OCI-LY7 (cell line): Measurements from ENCODE around the gene NRIP1. TPM values are rescaled to one million over a fixed set of nuclear protein-coding genes. Genes with fewer than 3 reads are reported as not detected.

Experiments
- BruUV-seq: library from RNA; stranded (reverse); fragments of 400-500 nt; replicated peaks from 2 replicates; lab custom pipeline; 2021; lab: Mats Ljungman, UMichigan
- CTCF ChIA-PET: fragments of 300-600 bp; sonication (Branson Sonifier 250); formaldehyde crosslinking; loops from one replicate; lab custom pipeline; 2022; ENCODE audit warnings: antibody characterized with exemption; ENCODE audit not compliant: unreplicated experiment; lab: Charles Lee
- POLR2A ChIA-PET: fragments of 300-600 bp; sonication (Branson Sonifier 250); formaldehyde crosslinking; loops from one replicate; lab custom pipeline; 2022; ENCODE audit warnings: antibody characterized with exemption; lab: Charles Lee
- DNase-seq: peaks from one replicate; pipeline ENCODE4 v3.0.0-alpha.2; 2015; ENCODE audit warnings: low spot score
- H2AFZ ChIP-seq: fragments of 200-600 bp; sonication (generic), shearing (Covaris generic); 2 replicates; pipeline ENCODE4 v1.6.1; 2014; ENCODE audit warnings: mild to moderate bottlenecking, antibody characterized with exemption, low read length, moderate library complexity
- H3K27ac ChIP-seq: fragments of 200-600 bp; sonication (generic); 2 replicates; pipeline ENCODE4 v1.5.1; 2014; ENCODE audit warnings: mixed run types, low read depth, mild to moderate bottlenecking, moderate library complexity, low read length, inconsistent platforms; ENCODE audit not compliant: poor library complexity, severe bottlenecking
- H3K36me3 ChIP-seq: fragments of 200-600 bp; sonication (generic); 2 replicates; pipeline ENCODE4 v1.6.1; 2014; ENCODE audit warnings: mild to moderate bottlenecking, antibody characterized with exemption, low read length, moderate library complexity, mixed read lengths; ENCODE audit not compliant: insufficient read depth
- H3K4me1 ChIP-seq: fragments of 200-600 bp; sonication (generic); 2 replicates; pipeline ENCODE4 v1.5.1; 2014; ENCODE audit warnings: mild to moderate bottlenecking, low read length; ENCODE audit not compliant: insufficient read depth, poor library complexity, severe bottlenecking
- H3K4me2 ChIP-seq: fragments of 200-600 bp; sonication (generic); 2 replicates; pipeline ENCODE4 v1.6.1; 2014; ENCODE audit warnings: mild to moderate bottlenecking, low read length
- H3K4me3 ChIP-seq: fragments of 200-600 bp; sonication (generic); 2 replicates; pipeline ENCODE4 v1.5.1; 2014; ENCODE audit warnings: mild to moderate bottlenecking, low read depth, low read length; ENCODE audit not compliant: poor library complexity, severe bottlenecking
- H3K79me2 ChIP-seq: fragments of 200-600 bp; sonication (generic); 2 replicates; pipeline ENCODE4 v1.6.1; 2016; ENCODE audit warnings: low read depth, mild to moderate bottlenecking, low read length, moderate library complexity, mixed read lengths; ENCODE audit not compliant: insufficient read depth
- H3K9me2 ChIP-seq: fragments of 200-600 bp; sonication (generic); 2 replicates; pipeline ENCODE4 v1.6.1; 2016; ENCODE audit warnings: mild to moderate bottlenecking, low read length, mixed read lengths; ENCODE audit not compliant: insufficient read depth
- H3K9me3 ChIP-seq: fragments of 200-600 bp; sonication (generic); 2 replicates; pipeline ENCODE4 v1.6.1; 2014; ENCODE audit warnings: mild to moderate bottlenecking, mixed run types, low read length, mixed read lengths
- H4K20me1 ChIP-seq: fragments of 200-600 bp; sonication (generic); 2 replicates; pipeline ENCODE4 v1.6.1; 2014; ENCODE audit warnings: mild to moderate bottlenecking, antibody characterized with exemption, low read length, moderate library complexity, mixed read lengths; ENCODE audit not compliant: insufficient read depth
- EZH2phosphoT487 ChIP-seq: fragments of 200-600 bp; sonication (generic); IDR thresholded peaks from 2 replicates; pipeline ENCODE4 v1.6.1; 2018; ENCODE audit warnings: low read depth, borderline replicate concordance, mild to moderate bottlenecking, mixed run types, antibody characterized with exemption, low read length, moderate library complexity, mixed read lengths
- intact Hi-C: fragments of 100-400 bp; cut with micrococcal nuclease; formaldehyde crosslinking; loops from one replicate; pipeline ENCODE4 v1.10.0; 2022; ENCODE audit not compliant: unreplicated experiment
- total RNA-seq, 2 experiments: library from RNA; depleted of rRNA in 1 of 2; stranded (reverse); fragments of >200 nt in 1 of 2; shearing (Covaris generic) in 1 of 2; gene quantifications; 2 replicates each; pipeline ENCODE4 v1.2.3, GENCODE V29; 2014 to 2022
- TF ChIP-seq, protein P1 (sequence below): fragments of 200-600 bp; sonication (generic); conservative IDR thresholded peaks from 2 replicates; pipeline ENCODE4 v1.5.1; 2014; ENCODE audit warnings: mild to moderate bottlenecking, antibody characterized with exemption, low read length, moderate library complexity, mixed read lengths

Gene NRIP1
- total RNA-seq, 2 experiments from 2014 or later: not detected

DNA sequence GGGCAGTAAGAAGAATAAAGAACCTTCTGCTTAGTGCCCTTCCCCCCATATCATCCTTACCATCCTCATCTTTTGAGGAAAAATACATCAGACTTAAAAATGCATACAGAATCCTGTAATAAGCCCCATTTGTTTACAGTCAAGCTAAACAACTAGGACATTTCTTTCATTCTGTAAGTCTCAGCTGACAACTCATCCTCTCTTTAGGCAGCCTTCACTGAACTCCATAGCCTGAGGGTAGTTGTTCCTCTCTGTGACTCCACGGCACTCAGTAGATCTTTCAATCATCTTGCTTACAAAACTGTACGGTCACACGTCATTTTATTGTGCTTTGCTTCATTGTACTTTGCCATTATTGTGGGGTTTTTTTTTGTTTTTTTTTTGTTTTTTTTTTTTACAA, 82.5 kb downstream of the NRIP1 start:
- intact Hi-C loops: no loop called here
- Histone ChIP-seq H3K36me3 (no peaks in the 10 kb centered on the region), H3K79me2 (no peaks in the 10 kb centered on the region), H2AFZ (no peak overlapping the region), H4K20me1 (no peaks in the 10 kb centered on the region), H3K4me2 (no peak overlapping the region), H3K4me1 (no peaks in the 10 kb centered on the region), H3K9me2 (no peaks in the 10 kb centered on the region), H3K27ac (no peak overlapping the region), H3K4me3 (no peak overlapping the region), H3K9me3 (no peaks in the 10 kb centered on the region)
- DNase-seq: no peak
- ChIA-PET CTCF (no interaction called here), POLR2A (interaction anchor here (0.7 to 1.1 kb wide), 2 partner anchors 29 to 1087 kb away, joined by 3 to 6 read pairs; no protein-coding TSS in a partner anchor)
- no TSS peak for BruUV-seq
- TF ChIP-seq EZH2phosphoT487: no peak
- TF ChIP-seq, protein P1, sequence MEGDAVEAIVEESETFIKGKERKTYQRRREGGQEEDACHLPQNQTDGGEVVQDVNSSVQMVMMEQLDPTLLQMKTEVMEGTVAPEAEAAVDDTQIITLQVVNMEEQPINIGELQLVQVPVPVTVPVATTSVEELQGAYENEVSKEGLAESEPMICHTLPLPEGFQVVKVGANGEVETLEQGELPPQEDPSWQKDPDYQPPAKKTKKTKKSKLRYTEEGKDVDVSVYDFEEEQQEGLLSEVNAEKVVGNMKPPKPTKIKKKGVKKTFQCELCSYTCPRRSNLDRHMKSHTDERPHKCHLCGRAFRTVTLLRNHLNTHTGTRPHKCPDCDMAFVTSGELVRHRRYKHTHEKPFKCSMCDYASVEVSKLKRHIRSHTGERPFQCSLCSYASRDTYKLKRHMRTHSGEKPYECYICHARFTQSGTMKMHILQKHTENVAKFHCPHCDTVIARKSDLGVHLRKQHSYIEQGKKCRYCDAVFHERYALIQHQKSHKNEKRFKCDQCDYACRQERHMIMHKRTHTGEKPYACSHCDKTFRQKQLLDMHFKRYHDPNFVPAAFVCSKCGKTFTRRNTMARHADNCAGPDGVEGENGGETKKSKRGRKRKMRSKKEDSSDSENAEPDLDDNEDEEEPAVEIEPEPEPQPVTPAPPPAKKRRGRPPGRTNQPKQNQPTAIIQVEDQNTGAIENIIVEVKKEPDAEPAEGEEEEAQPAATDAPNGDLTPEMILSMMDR: no peak

DNA sequence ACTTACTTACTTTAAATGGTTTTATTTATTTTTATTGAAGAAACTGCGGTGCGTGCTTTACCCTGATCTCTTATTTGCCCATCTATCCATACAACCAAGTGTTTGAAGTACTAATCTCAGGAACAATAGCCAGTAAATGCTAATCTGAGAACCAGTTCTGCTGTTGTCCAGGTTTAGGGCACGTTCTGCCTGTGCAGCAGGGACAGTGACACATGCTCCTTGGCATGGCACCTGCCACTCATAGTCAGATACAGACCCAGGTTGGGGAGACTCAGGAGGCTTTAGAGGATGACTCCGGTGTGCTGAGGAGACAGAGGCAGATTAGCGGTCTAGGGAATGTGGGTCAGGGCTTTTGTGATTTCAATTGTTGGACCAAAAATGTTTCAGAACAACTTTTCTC, 83.6 kb downstream of the NRIP1 start:
- H4K20me1 ChIP-seq: no peaks in the 10 kb centered on the region
- TF ChIP-seq, protein P1: no peak
- TF ChIP-seq EZH2phosphoT487: no peak
- no peak overlapping the region for H3K27ac ChIP-seq
- intact Hi-C loops: no loop called here
- ChIA-PET CTCF (no interaction called here), POLR2A (interaction anchor here (0.6 to 1.1 kb wide), 2 partner anchors 31 to 589 kb away, joined by 3 to 10 read pairs; no protein-coding TSS in a partner anchor)
- DNase-seq: no peak
- H3K9me2 ChIP-seq: no peaks in the 10 kb centered on the region
- no peaks in the 10 kb centered on the region for H3K4me1 ChIP-seq
- no peaks in the 10 kb centered on the region for H3K9me3 ChIP-seq
- no peak overlapping the region for H3K4me3 ChIP-seq
- H2AFZ ChIP-seq: no peak overlapping the region
- no peaks in the 10 kb centered on the region for H3K79me2 ChIP-seq
- no peak overlapping the region for H3K4me2 ChIP-seq
- H3K36me3 ChIP-seq: no peaks in the 10 kb centered on the region
- no TSS peak for BruUV-seq

DNA sequence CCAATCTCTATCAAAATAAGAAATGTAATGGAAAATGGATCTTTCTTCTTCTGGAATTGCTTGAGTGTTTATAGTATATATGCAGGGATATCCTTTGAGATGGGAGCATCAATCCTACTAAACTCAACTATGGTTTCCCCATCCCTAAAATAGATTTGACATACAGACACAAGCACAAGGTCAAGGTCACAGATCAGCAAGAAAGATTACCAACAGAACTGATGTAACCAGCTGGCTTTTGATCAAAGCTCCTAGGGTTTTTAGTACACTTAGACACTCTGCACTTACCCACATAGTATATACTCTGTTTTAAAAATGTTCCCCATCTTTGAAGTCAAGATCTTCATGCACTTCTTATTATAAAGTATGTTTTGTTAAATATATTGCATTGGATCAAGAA, 85.5 kb downstream of the NRIP1 start:
- Histone ChIP-seq H4K20me1 (no peaks in the 10 kb centered on the region), H3K79me2 (no peaks in the 10 kb centered on the region), H3K4me3 (no peak overlapping the region), H3K4me1 (no peaks in the 10 kb centered on the region), H3K9me3 (no peaks in the 10 kb centered on the region), H3K9me2 (no peaks in the 10 kb centered on the region), H3K4me2 (no peak overlapping the region), H2AFZ (no peak overlapping the region), H3K27ac (no peak overlapping the region), H3K36me3 (no peaks in the 10 kb centered on the region)
- ChIA-PET POLR2A (interaction anchor here (0.8 to 1.1 kb wide), 3 partner anchors 15 to 30 kb away, joined by 3 to 5 read pairs (median 5); no protein-coding TSS in a partner anchor), CTCF (no interaction called here)
- no TSS peak for BruUV-seq
- DNase-seq: no peak
- no peak for TF ChIP-seq EZH2phosphoT487
- TF ChIP-seq, protein P1: no peak
- intact Hi-C loops: no loop called here
